Dermis microvascular lymphatic vessel endothelial cell (primary cell): Measurements from ENCODE around the gene SSBP3. TPM values are rescaled to one million over a fixed set of nuclear protein-coding genes. Genes with fewer than 3 reads are reported as not detected.

Source experiments
- DNase-seq, 2 donors: peaks; one replicate each; pipeline versions ENCODE4 v3.0.0 to v3.0.0-alpha.2; 2010; ENCODE audit warnings: low read depth in 2 of 2
- total RNA-seq: library from RNA; depleted of rRNA; stranded (reverse); fragments of >200 nt; gene quantifications from 2 replicates; pipeline ENCODE4 v1.2.1, GENCODE V29; 2014

Gene SSBP3
- total RNA-seq, 1 donor from 2014 or later = 8.7 TPM

DNA sequence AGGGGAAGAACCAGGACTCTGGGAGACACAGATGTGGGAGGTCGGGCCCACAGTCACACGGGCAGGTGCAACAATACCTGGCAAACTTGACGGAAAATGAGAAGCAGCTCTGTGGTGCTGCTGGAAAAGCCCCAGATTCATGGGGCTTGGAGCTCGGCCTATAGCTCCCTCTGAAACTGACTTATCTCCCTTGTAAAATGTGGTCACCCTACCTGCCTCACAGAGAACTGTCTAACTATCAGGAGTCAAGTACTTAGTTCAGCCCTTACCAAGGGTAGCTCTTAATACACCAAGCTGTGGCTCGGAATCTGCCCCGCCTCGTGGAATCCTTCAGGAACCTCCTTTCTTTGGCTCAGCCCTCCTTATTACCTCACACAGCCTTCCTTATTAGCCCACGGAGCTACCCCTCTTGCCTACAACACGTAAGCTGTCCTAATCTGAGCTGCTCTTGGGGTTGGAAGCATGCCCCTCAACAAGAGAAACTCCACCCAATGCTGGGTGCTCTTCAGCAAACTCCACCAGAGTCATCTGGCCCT is 137.4 kb downstream of the SSBP3 start:
- DNase-seq = no peak

DNA sequence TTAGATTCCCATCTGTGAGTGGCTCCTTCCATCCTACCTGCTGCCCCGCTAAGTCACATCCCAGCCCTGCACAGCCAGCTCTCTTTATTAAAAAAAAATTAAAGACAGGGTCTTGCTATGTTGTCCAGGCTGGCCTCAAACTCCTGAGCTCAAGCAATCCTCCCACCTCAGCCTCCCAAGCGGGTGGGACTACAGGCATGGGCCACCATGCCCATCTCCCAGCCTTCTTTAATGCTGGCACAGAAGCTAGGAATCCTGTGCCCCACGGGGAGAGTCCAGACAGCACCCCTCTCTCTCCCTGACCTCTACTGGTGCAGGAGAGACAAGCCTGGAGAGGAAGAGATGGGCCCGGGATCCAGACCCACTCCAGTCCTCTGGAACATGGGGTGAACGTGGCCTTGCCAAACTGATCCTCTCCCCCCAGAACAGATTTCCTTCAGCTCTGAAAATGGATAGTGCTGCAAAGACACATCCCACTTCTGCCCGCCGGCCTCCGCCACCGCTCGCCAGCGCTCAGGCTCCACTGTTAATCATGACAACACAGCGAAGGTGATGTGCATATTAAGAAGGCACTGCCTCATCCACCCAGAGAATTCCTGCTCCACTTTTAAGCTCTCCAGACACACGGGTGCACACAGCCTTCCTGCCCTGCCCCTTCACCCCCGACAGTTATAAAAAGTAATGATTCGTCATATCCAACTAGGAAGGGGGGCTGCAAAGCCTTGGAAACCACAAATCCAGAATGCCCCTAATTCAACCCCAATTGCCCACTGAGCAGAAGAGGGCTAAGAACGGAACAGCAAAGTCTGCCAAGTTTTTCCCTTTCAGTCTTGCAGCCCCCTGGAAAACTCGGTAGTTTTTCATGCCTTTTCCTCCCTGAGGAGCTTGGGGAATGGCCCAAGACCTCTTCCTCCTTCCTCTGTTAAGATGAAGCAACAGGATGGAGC is 138.1 kb downstream of the SSBP3 start:
- DNase-seq = no peak

DNA sequence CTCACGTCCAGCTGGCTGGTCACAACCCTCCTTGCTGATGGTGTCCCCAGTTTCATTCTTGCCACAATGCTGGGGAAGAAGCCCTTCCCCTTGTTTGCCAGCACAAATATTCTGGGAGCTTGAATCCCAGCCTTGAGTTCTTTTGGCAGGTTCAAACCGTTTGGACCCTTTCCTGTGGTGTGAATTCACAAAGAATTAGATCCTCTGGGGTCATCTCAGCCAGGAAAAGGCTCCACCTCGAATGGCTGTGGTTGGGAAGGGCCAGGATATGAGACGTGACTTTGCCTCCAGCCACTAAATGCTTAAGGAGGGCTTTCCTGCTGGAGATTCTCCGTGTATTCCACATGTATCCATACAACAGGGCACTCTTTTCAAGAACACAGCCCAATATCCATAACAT is 139.3 kb downstream of the SSBP3 start:
- no peak for DNase-seq

DNA sequence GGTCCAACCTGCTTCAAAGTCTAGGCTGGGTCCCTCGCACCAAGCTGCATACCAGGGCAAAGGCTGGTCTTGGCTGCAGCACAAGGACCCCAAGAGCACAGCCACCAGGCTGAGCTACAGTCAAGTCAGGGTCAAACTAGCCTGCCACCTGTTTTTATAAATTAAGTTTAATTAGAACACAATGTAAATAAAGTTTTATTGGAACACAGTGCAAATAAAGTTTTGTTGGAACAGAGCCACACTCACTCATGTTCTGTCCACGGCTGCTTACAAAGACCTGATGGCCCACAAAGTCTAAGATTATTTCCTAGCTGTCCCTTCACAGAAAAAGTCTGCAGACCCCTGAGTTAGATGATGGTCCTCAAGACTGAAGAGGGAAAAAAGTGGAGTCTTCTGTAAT is 140.0 kb downstream of the SSBP3 start:
- no peak for DNase-seq

DNA sequence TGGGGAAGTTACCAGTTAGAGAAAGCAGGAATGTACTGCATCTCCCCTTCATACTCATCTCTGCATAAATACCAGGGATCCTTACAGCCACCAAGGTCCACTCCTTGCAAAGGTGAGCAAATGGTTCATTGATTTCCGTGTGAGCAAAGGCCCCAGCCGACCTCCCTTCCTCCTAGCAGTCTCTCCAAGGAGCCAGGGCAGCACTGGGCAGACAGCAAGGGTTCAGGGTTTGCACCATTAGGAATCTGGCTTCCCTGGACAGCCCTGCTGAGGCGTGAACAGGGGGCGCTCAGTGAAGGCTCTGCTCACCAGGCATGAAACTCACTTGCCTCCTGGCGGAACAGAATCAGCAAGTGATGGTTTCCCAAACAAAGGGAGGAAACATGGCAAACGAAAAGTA is 140.5 kb downstream of the SSBP3 start:
- no peak for DNase-seq

DNA sequence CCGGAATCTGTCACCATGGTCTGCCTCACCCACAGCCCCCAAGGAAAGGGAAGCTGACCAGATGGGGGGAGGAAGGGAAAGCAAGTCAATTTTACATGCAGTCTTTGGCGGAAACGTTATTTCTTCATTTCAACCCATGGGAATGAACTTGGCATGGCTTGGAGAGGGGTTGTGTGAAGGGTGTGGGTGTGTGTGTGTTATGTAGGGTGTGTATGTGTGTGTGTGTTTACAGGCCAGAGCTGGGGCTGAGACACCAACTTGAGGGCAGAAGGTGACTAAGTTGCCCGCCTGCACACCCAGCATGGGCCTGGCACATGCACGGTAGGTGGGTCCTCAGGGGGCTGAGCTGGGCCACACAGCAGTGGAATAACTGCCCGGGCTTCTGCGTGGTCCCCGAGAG is 141.1 kb downstream of the SSBP3 start:
- no peak for DNase-seq

DNA sequence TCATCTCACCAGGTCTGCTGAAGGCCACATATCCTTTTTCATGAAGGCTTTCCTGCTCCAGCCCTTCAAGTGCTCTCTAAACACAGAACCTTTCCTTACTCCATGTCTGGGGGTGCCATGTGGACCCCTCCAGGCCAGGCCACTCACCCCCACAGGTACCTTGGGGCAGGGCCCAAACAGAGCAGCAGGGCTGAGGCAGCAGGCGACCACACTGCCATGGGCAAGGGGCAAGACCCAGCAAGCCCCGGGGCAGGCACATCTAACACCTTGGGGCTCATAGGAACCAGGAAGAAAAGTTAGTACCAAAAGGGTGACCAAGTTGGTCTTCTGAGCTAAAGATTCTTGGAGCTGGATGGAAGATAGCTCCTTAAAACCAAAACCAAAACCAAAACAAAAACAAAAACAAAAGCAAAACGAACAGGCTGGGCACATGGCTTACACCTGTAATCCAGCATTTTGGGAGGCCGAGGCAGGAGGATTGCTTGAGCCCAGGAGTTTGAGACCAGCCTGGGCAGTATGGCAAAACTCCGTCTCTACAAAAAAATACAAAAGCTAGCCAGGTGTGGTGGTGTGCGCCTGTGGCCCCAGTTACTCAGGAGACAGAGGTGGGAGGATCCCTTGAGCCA is 142.5 kb downstream of the SSBP3 start:
- DNase-seq = no peak

DNA sequence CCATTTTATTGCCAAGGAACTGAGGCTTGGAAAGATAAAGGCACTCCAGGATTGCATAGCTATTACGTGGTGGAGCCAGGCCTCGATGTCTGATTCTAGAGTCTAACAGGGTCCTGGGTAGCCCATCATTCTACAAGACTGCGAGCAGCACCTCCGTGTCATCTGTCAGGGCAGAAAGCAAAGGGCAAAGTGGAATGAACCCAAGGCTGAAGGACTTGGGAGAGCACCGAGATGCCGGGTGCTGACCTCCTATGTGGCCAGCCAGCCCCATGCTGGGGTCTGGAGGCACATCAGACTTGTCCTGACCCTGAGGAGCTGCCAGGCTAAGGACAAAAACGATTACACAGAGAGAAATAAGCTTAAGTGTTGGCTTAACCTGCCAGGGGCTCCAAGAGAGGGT is 143.9 kb downstream of the SSBP3 start:
- DNase-seq = no peak

DNA sequence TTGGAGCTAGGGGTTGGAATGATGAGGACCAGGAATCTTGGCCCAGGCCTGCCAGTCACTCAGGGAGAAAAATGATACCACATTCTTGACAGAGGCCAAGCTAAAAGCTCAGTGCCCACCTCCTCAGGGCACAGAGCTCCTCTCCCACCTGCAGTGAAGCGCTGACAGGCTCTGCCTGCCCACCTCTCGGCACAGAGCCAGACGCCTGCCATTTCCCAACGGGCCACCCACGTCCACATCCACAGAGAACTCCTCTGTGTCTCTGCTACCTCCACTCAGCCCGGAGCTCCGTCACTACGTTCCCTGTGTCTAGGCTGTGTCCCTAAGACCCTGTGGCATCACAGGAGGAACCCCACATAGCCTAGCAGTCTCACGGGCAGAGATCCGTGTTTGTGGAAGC is 145.4 kb downstream of the SSBP3 start:
- DNase-seq = no peak

DNA sequence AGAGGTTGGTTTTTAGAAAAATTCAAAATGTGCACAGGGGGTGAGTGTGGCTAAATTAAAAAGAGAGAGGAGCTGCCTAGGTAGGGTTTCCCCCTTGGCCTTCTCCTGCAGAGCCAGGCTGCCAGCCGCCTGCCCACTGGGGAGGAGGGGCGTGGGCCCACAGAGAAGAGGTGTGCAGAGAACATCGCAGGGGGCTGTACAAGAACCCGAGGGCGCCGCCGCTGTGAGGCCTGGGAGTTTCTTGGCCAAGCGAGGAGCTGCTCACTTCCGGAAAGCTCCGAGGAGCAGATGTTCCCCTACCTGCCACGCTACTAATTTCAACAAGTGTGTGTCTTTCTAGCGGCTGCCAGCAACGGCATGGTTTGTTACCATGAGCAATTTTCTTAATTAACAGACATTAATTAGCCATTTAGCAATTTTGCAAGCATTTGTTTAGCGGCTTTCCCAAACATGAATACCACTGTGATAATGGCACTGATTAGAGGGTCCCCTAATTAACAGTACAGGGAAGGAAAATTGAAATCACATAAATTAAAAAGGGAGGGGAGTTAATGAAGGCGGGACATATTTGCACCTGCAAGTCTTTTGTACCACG is 146.6 kb downstream of the SSBP3 start:
- no peak for DNase-seq

DNA sequence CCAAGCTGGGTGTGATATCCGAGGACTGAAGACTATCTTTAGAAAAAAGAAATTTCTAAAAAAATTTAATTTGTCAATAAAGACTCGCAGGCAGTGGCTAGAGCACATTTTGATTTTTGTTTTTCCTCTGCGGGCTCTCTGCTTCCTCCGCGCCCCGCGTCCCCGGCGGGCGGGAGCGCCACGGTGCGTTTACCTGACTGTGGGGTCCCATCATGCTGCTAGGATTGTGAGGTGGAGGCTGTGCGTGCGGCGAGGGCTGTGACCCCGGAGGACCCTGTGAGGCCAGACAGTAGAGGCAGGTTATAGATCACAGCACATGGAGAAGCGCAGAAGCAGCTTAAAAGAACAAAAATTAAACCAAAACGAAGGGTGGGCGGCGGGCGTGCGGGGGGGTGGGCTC is 148.3 kb downstream of the SSBP3 start:
- no peak for DNase-seq

DNA sequence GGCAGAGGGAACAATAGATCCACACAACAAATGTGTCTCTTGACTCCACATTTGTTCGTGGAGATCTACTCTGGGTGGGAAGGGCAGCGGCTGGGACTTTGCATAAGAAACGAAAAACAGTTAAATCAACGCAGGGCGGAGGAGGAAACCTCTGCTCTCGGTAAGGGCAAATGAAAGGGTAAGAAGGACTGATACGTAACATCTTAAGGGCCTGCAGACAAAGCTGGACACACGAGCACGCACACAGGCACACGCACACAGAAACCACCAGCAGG is 148.9 kb downstream of the SSBP3 start:
- DNase-seq = no peak

DNA sequence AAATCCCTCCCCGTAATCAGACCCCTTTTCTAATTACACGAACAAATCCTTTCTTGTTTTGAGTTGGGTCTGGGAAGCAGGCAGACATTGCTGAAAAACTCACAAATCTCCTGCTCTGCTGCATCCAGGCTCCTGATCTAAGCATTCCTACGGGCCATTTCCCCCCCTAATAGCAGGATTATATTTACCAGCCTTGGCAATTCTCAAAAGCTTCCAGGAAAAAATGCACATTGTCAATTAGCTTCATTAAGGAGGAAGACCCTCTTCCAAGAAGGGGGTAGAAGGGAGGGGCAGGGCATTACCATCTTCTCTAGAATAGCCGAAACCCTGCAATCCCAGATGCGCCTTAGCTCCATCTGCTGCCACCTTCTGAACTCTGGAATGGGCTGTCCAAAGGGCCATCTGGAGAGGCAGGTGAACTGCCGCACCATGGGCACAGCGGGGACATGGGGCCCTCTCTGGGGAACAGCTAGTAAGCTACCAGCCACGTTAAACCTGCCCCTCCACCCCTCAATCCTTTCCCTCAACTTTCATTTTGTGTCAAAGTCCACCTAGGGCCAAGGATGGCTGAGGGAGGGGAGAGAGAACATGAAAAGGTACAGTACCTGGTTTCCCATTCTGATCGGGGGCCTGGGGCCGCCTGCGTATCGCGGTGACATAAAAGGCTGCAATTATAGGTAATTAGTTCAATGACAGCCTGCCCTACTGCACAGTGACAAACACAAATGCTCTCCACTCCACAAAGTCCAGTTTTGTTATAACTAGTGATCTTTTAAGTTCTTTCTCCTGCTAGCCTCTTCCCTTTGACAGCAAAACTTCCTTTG is 149.5 kb downstream of the SSBP3 start:
- no peak for DNase-seq

DNA sequence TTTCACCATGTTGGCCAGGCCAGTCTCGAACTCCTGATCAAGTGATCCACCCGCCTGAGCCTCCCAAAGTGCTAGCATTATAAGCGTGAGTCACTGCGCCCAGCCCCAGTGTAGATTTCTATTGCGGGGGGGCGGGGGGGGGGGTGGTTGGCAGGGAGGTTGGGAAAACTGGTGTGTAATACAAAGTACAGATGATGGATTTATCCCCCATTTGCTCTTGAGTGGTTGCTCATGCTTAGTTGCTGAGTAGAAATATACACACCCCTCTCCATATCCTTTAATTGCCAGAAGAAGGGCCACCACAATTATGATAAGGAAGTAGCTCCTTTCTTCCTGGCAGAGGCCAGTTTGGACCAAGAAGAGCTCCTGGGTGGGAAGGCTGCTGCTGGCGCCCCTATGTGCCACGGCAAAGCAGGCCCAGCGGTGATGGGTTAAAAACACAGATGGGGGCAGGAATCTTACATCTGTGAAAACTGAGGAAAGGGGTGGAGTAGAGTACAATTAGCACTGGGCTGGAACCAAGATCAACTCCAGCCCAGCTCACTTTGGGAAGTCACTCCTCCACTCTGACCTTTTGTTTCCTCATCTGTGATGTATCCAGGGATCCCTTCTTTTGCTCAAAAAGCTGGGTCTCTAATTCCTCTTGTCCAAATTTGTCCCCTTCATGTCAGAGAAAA is 151.0 kb downstream of the SSBP3 start:
- DNase-seq = peak in 1 of 2 donors; percentile 57

DNA sequence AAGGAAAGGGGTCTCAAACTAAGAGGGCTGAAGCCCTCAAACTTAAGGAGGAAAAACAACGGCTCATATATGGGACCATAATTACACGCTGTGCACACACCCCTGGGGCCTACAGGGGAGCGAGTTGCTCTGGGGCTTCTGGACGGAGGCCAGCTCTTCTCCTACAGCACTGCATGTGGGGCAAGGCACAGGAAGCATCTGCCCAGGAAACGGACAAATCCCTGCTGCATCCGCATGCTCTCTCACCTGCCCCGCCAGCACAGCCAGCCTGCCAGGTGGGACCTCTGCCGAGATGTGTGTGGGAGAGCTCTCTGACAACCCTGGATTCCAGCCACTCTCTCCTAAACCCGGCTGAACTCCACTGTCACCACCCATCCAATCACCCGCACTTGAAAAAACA is 152.1 kb downstream of the SSBP3 start:
- DNase-seq = peak; percentile 89 to 94

DNA sequence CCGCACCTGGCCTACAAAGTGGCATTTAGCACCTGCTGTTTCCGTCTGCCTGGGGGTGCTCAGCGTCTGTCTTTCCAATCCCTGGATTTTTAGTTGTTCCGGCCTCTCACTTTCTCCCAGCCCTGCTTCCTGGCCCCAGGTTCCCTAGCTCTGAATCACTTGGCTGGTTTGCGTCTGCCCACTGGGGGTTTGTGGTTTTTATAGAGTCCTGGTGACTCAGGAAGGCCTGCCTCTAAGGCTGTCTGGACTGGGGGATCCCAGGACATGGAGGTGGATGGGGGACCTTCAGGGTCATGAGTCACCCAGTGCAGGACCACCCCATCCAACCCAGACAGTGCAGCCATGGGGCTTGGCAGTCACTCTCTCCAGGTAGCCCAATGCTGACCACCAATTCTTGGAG is 152.7 kb downstream of the SSBP3 start:
- peak; percentile 29 to 87 for DNase-seq

DNA sequence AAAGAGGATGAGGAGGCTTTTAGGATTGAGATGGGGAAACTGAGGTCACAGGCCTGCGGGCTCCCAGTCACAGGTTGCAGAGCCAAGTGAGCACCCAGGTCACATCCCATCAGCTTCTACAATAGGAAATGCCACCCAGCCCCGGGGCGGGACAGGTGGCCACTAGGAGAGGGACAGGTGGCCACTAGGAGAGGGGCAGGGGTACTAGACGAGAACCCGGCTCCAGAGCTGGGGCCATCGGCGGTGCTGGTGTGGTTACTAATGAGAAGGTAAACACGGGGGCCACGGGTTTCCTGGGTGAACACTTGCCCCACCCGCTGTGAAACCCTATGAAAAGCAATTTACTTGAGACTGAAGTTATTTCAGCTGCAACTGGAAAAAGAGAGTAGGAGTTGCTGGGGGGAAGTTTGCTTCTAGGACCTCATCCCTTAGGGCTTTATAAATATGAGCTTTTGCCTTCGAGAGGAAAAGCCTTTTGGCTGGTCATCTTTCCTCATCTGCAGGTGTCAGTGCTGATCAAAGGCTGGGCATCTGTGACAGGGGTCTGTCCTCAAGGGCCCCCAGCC is 153.7 kb downstream of the SSBP3 start:
- DNase-seq = no peak

DNA sequence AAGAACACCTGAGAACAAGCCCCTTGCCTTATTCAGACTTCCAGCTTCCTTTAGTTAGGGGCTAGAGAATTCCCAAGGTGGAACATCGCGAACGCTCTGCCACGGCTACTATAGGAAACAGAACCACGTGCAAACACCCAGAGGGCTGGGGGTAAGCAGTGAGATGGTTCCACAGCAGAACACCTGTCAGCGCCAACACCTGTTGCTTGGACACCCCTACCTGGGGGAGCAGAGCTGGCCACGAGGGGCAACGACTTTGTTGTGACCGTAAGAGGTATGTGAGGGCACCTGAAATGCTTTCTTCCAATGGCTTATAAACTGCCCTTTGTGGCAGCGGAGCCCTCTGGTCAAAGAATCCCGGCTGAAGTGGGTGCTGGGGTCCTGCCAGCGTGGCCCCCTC is 155.5 kb downstream of the SSBP3 start:
- DNase-seq = no peak

DNA sequence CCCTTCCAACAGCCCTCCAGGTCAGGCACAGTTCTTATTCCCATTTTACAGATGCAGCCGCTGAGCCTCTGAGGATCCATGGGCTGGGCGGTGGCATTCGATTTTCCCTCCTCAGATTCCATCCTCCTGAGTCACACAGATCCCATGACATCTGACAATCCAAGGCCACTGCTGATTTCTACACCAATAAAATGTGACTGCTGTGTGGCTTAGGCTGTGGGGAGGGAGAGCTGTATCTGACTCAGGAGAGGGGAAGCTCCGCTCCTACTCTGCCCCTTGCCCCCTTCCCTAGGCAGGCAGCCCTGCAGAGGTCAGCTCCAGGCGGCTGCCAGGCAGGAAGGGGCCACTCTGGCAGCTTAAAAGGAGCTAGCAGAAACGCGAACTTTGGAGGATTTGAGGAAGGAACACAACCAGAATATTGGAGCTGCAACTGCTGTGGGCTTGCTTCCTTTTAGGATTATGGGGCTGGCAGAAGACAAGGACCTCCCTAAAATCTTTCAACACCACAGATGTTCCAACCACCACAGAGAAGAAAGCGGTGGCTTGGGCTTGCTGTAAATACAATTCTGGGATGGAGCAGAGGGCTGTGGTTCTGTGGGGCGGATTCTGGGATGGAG is 156.3 kb downstream of the SSBP3 start:
- DNase-seq = peak; percentile 48 to 83

DNA sequence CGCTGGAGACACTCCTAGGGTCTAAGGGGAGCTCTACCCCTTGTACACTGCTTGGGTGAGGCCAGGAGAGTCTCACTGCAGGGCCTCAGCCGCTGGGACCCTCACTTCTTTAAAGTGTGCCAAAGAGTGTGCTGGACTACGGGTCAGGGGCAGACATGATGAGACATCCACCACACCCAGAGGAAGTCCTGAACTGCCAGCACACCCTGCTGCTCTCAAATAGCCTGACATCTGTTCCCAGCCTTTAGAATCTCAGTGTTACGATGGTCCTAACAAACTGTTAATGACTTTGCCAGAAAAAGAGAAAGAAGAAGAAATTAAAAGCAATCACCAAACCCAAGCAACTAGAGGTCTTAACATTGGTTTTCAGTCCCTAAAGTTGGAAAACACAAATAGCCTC is 157.2 kb downstream of the SSBP3 start:
- DNase-seq = peak in 1 of 2 donors; percentile 21
